ENCODE data around the gene ARMC10. TPM values are rescaled to one million over a fixed set of nuclear protein-coding genes. Genes with fewer than 3 reads are reported as not detected.

Gene ARMC10
- total and polyA plus RNA-seq, 9 of the 15 experiments (the other 6 are each of a cell fraction or from before 2014, with no cell fraction given) = 17.0 to 113 (median 72.6) TPM

- no peak for TF ChIP-seq HINFP (tag; conservative IDR thresholded peaks at IDR 0.05; ENCODE audit: low read depth)
- TF ChIP-seq STAT5B (CRISPR knock-in tag; IDR thresholded peaks at IDR 0.05) = no peak
- no peak for TF ChIP-seq ZNF133 (CRISPR knock-in tag; IDR thresholded peaks at IDR 0.05)
- TF ChIP-seq EP300 (IDR thresholded peaks at IDR 0.05; ENCODE audit: low read length) = peak; percentile 90
- 0 out of 2 replicates have a peak, but pooled peaks have one; percentile 52 for TF ChIP-seq ZNF232 (CRISPR knock-in tag; IDR thresholded peaks at IDR 0.05)
- no peak for TF ChIP-seq NCOA6 (IDR thresholded peaks at IDR 0.05)
- no peak for TF ChIP-seq ZFX (CRISPR knock-in tag; IDR thresholded peaks at IDR 0.05)
- TF ChIP-seq SIN3A (IDR thresholded peaks at IDR 0.05; ENCODE audit: borderline replicate concordance in 2 of 2, control insufficient read depth in 1 of 2, low read depth in 2 of 2, low read length in 2 of 2) = no peak
- no peak for TF ChIP-seq E2F5 (CRISPR knock-in tag; IDR thresholded peaks at IDR 0.05)
- no peak for TF ChIP-seq SNIP1 (IDR thresholded peaks at IDR 0.05; ENCODE audit: low read depth)
- TF ChIP-seq FOXP4 (CRISPR knock-in tag; IDR thresholded peaks at IDR 0.05; ENCODE audit: borderline replicate concordance) = peak; percentile 93; the same call in 1 of the 2 replicates
- no peak; the same call in 1 of the 2 replicates for TF ChIP-seq ZNF239 (CRISPR knock-in tag; IDR thresholded peaks at IDR 0.05)
- peak; percentile 100 for TF ChIP-seq TCF3 (CRISPR knock-in tag; IDR thresholded peaks at IDR 0.05)
- no peak for TF ChIP-seq HMG20A (CRISPR knock-in tag; conservative IDR thresholded peaks at IDR 0.05)
- no peak for TF ChIP-seq ILF3 (IDR thresholded peaks at IDR 0.05; ENCODE audit: borderline replicate concordance)
- TF ChIP-seq ZNF143 (CRISPR knock-in tag; IDR thresholded peaks at IDR 0.05) = no peak
- peak; percentile 86; the same call in 1 of the 2 replicates for TF ChIP-seq ZNF175 (CRISPR knock-in tag; IDR thresholded peaks at IDR 0.05; ENCODE audit: low read depth)
- TF ChIP-seq, protein P1, sequence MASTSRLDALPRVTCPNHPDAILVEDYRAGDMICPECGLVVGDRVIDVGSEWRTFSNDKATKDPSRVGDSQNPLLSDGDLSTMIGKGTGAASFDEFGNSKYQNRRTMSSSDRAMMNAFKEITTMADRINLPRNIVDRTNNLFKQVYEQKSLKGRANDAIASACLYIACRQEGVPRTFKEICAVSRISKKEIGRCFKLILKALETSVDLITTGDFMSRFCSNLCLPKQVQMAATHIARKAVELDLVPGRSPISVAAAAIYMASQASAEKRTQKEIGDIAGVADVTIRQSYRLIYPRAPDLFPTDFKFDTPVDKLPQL (IDR thresholded peaks at IDR 0.05; ENCODE audit: extremely low read depth, insufficient read length) = no peak
- no peak for TF ChIP-seq SRSF7 (optimal IDR thresholded peaks at IDR 0.05; ENCODE audit: low read depth, low read length)
These were observed 44.9 kb downstream of the ARMC10 start (continued) for GRCh38 chr7:103119791-103120291.

All from K562 (cell line).